ENCODE measurements around the gene LRRC72. TPM values are rescaled to one million over a fixed set of nuclear protein-coding genes. Genes with fewer than 3 reads are reported as not detected.

LRRC72 gene
- total RNA-seq, 1 experiment from 2014 or later, result not detected

DNA sequence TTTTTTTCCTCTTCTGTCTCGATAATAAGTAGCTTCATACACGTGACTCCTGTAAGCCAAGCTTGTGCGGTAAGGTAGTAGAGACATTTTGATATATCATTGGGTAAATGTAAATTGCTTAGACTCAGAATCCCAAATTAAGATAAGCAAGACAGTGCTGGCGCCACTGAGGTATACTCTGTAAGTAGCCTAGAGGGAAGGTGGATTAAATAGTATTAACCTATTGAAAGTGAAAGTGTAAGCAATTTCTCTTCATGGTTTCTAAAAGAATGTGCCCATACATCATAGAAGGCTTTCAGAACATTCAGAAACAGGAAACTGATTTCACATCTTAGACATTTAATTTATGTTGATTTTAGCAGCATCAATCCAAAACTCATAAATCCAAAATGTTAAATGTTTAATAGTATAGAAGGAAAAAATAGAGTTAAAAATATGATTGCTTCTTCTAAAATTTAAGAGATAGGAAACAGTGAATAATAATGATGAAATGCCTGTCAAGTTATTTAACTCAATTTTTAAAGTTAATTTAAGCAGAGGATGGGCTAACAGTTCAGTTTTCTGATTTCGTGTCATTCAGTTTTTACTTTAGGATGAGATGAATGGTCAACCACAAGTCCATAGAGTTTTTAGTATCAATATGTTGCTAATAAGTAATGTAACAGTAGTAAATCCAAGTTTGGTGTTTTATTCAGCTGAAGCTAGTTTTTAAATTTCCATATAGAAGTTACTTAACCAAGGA lies 36.8 kb downstream of the LRRC72 start:
- H2BK15ac ChIP-seq (ENCODE audit: low read depth, low read length), result no peak overlapping the region
- H3K4me3 Mint-ChIP-seq, result no peak overlapping the region
- H3K27ac Mint-ChIP-seq, result no peak overlapping the region; a peak in 1 of 7 replicates
- H3K27me3 ChIP-seq (ENCODE audit: insufficient read depth, low read length), result no peaks in the 10 kb centered on the region
- no peak for DNase-seq
- H3T11ph ChIP-seq (ENCODE audit: low read length), result no peak overlapping the region
- no peak overlapping the region for H2BK5ac ChIP-seq (ENCODE audit: insufficient read length, low read length)
- H2BK20ac ChIP-seq (ENCODE audit: low read depth, low read length, poor library complexity, severe bottlenecking), result no peak overlapping the region
- H3K9ac ChIP-seq (ENCODE audit: extremely low read depth, insufficient read length, low read length), result no peak overlapping the region
- H3K4ac ChIP-seq (ENCODE audit: low read depth, low read length), result no peak overlapping the region
- no peaks in the 10 kb centered on the region for H3K9me3 ChIP-seq (ENCODE audit: control insufficient read depth, low read depth, low read length)
- no peaks in the 10 kb centered on the region for H3K79me2 ChIP-seq (ENCODE audit: insufficient read depth, low read length)
- H4K20me1 ChIP-seq (ENCODE audit: control insufficient read depth, insufficient read depth, insufficient read length), result no peaks in the 10 kb centered on the region
- no peak overlapping the region for H4K8ac ChIP-seq (replicated peaks; ENCODE audit: insufficient read length, low read depth, low read length)
- no peak overlapping the region for H2AK5ac ChIP-seq (ENCODE audit: insufficient read length, low read length)
- H3K36me3 Mint-ChIP-seq (ENCODE audit: insufficient read depth in 1 of 3, low read depth in 3 of 3), result no peaks in the 10 kb centered on the region
- no peak overlapping the region for H2BK12ac ChIP-seq (ENCODE audit: insufficient read length, low read depth, low read length)
- H4K5ac ChIP-seq (ENCODE audit: insufficient read length, low read depth, low read length), result no peak overlapping the region
- H3K56ac ChIP-seq (ENCODE audit: insufficient read length, low read depth, low read length), result no peak overlapping the region
- H2BK120ac ChIP-seq (ENCODE audit: low read depth, low read length, poor library complexity, severe bottlenecking), result no peak overlapping the region
- H3K4me1 ChIP-seq (ENCODE audit: insufficient read depth, low read length), result no peaks in the 10 kb centered on the region
- TF ChIP-seq, protein P1, sequence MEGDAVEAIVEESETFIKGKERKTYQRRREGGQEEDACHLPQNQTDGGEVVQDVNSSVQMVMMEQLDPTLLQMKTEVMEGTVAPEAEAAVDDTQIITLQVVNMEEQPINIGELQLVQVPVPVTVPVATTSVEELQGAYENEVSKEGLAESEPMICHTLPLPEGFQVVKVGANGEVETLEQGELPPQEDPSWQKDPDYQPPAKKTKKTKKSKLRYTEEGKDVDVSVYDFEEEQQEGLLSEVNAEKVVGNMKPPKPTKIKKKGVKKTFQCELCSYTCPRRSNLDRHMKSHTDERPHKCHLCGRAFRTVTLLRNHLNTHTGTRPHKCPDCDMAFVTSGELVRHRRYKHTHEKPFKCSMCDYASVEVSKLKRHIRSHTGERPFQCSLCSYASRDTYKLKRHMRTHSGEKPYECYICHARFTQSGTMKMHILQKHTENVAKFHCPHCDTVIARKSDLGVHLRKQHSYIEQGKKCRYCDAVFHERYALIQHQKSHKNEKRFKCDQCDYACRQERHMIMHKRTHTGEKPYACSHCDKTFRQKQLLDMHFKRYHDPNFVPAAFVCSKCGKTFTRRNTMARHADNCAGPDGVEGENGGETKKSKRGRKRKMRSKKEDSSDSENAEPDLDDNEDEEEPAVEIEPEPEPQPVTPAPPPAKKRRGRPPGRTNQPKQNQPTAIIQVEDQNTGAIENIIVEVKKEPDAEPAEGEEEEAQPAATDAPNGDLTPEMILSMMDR (conservative IDR thresholded peaks at IDR 0.05), result no peak
- no peaks in the 10 kb centered on the region for H3K23me2 ChIP-seq (ENCODE audit: insufficient read length, low read depth, low read length, poor library complexity, severe bottlenecking)
- no peaks in the 10 kb centered on the region for H3K79me1 ChIP-seq (ENCODE audit: insufficient read depth, low read depth, low read length, poor library complexity, severe bottlenecking)
- H3K27ac ChIP-seq (ENCODE audit: insufficient read length, low read depth, low read length), result no peak overlapping the region
- no peak overlapping the region for H3K23ac ChIP-seq (ENCODE audit: insufficient read length, low read depth, low read length)
- no peak overlapping the region for H3K4me2 ChIP-seq (ENCODE audit: insufficient read depth, insufficient read length, low read length)
- WGBS (ENCODE audit: extremely low coverage, insufficient read length, low lambda C conversion rate), result no CpG with 5 or more reads among the region's 5 CpGs
- no peak overlapping the region for H4K91ac ChIP-seq (ENCODE audit: insufficient read length, low read depth, low read length)
- H3K14ac ChIP-seq (ENCODE audit: insufficient read depth, low read length), result no peak overlapping the region
- H3K4me1 Mint-ChIP-seq, result peaks cover 4% of the 10 kb centered on the region in 2 experiments; a peak in 3 of 4 replicates
- H3K27me3 Mint-ChIP-seq (ENCODE audit: low read depth), result no peaks in the 10 kb centered on the region
- H3K18ac ChIP-seq (ENCODE audit: insufficient read length, low read depth, low read length), result no peak overlapping the region
- H3K9me3 Mint-ChIP-seq, result no peaks in the 10 kb centered on the region; a peak in 1 of 5 replicates
- H2AFZ ChIP-seq (ENCODE audit: low read length), result no peak overlapping the region
